ENCODE data around the gene INPP5A.

DNA sequence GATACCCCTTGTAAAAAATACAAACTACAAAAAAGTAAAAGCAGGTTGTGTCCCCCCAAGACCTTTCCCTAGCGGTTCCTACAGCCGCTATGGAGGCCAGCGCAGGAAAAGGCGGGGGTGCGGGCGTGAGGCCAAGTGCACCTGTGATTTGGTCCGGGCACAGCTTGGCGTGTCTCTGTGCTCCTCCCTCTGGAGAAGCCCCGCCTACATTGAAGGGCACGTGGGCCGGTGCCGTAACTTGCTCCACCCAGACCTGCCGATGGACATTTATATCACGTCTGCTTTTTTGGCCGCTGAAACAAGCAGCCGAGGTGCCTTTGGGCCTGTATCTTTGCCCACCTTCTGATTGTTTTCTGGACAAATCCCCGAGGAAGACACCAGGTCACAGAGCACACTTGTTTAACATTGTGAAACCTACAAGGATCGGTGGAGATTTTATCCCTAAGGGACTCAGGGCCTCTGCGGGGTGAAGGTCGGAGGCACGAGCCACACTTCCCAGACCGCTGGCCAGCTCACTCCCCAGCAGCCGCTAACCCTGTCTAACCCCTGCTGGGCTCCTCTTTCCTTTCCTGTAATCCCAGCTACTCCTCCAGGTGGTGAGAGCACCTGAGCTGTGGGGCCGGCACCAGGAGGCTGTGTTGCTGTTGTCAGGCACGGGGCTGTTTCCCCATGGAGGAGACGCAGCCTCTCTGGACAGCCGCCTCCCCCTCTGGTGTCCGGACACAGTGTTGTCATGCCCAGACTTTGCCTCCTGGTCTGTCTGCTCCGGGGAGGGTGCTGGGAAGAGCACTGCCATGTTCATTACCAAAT, 18.8 kb upstream of the INPP5A start:
- TF ChIP-seq, protein P1, sequence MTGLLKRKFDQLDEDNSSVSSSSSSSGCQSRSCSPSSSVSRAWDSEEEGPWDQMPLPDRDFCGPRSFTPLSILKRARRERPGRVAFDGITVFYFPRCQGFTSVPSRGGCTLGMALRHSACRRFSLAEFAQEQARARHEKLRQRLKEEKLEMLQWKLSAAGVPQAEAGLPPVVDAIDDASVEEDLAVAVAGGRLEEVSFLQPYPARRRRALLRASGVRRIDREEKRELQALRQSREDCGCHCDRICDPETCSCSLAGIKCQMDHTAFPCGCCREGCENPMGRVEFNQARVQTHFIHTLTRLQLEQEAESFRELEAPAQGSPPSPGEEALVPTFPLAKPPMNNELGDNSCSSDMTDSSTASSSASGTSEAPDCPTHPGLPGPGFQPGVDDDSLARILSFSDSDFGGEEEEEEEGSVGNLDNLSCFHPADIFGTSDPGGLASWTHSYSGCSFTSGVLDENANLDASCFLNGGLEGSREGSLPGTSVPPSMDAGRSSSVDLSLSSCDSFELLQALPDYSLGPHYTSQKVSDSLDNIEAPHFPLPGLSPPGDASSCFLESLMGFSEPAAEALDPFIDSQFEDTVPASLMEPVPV (CRISPR knock-in tag; IDR thresholded peaks at IDR 0.05): 0 out of 2 replicates have a peak, but pooled peaks have one; percentile 53
- TF ChIP-seq, protein P2, sequence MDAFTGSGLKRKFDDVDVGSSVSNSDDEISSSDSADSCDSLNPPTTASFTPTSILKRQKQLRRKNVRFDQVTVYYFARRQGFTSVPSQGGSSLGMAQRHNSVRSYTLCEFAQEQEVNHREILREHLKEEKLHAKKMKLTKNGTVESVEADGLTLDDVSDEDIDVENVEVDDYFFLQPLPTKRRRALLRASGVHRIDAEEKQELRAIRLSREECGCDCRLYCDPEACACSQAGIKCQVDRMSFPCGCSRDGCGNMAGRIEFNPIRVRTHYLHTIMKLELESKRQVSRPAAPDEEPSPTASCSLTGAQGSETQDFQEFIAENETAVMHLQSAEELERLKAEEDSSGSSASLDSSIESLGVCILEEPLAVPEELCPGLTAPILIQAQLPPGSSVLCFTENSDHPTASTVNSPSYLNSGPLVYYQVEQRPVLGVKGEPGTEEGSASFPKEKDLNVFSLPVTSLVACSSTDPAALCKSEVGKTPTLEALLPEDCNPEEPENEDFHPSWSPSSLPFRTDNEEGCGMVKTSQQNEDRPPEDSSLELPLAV (CRISPR knock-in tag; conservative IDR thresholded peaks at IDR 0.05; ENCODE audit: low read depth): no peak
- TF ChIP-seq RNF2 (conservative IDR thresholded peaks at IDR 0.05; ENCODE audit: low read depth) (0 out of 2 replicates have a peak, but pooled peaks have one; percentile 37), EZH2 (conservative IDR thresholded peaks at IDR 0.05; ENCODE audit: low read depth, low read length) (0 out of 2 replicates have a peak, but pooled peaks have one; percentile 61), POLR2AphosphoS5 (IDR thresholded peaks at IDR 0.05; ENCODE audit: low read depth, low read length) (0 out of 2 replicates have a peak, but pooled peaks have one; percentile 23), ZNF292 (CRISPR knock-in tag; IDR thresholded peaks at IDR 0.05; ENCODE audit: borderline replicate concordance, low read depth) (no peak), KLF6 (CRISPR knock-in tag; IDR thresholded peaks at IDR 0.05) (no peak), HNF4G (IDR thresholded peaks at IDR 0.05; ENCODE audit: borderline replicate concordance, low read depth, low read length) (no peak), HNF4G (CRISPR knock-in tag; IDR thresholded peaks at IDR 0.05; ENCODE audit: borderline replicate concordance, low read depth) (no peak), CBX2 (IDR thresholded peaks at IDR 0.05; ENCODE audit: low read depth, low read length) (no peak), CBX2 (CRISPR knock-in tag; IDR thresholded peaks at IDR 0.05; ENCODE audit: low read depth) (no peak), ERF (CRISPR knock-in tag; IDR thresholded peaks at IDR 0.05) (no peak)
- TF ChIP-seq, protein P3, sequence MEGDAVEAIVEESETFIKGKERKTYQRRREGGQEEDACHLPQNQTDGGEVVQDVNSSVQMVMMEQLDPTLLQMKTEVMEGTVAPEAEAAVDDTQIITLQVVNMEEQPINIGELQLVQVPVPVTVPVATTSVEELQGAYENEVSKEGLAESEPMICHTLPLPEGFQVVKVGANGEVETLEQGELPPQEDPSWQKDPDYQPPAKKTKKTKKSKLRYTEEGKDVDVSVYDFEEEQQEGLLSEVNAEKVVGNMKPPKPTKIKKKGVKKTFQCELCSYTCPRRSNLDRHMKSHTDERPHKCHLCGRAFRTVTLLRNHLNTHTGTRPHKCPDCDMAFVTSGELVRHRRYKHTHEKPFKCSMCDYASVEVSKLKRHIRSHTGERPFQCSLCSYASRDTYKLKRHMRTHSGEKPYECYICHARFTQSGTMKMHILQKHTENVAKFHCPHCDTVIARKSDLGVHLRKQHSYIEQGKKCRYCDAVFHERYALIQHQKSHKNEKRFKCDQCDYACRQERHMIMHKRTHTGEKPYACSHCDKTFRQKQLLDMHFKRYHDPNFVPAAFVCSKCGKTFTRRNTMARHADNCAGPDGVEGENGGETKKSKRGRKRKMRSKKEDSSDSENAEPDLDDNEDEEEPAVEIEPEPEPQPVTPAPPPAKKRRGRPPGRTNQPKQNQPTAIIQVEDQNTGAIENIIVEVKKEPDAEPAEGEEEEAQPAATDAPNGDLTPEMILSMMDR (CRISPR knock-in tag; IDR thresholded peaks at IDR 0.05): peak; percentile 22

Data from HepG2 (cell line).